8988T (cell line): ENCODE data around the gene AQP3.
"Not testable (repeated sequence)": the region's sequence is repeated elsewhere in the genome, so short reads cannot be mapped to it uniquely, and the experiment has no call there.

Source experiments
- DNase-seq: peaks from one replicate; pipeline ENCODE4 v3.0.0; 2011

Gene AQP3

GRCh38 chr9:33464045-33464636, 16.7 kb upstream of the AQP3 start:
- peak; percentile 2 for DNase-seq

GRCh38 chr9:33463151-33463550, 15.8 kb upstream of the AQP3 start:
- peak; percentile 3 for DNase-seq

- DNase-seq: no peak
Measured at GRCh38 chr9:33461492-33461891, 14.1 kb upstream of the AQP3 start.

- no peak for DNase-seq
Measured at GRCh38 chr9:33460854-33461253, 13.5 kb upstream of the AQP3 start.

- no peak for DNase-seq
Measured at GRCh38 chr9:33459115-33459514, 11.7 kb upstream of the AQP3 start.

GRCh38 chr9:33458444-33458843, 11.1 kb upstream of the AQP3 start:
- peak; percentile 57 for DNase-seq

GRCh38 chr9:33455945-33456344, 8.6 kb upstream of the AQP3 start:
- DNase-seq: no peak

- not testable (repeated sequence) for DNase-seq
Measured at GRCh38 chr9:33455456-33455855, 8.1 kb upstream of the AQP3 start.

- DNase-seq: not testable (repeated sequence)
Measured at GRCh38 chr9:33454661-33455026, 7.3 kb upstream of the AQP3 start.

- DNase-seq: no peak
Measured at GRCh38 chr9:33453999-33454660, 6.7 kb upstream of the AQP3 start.

- DNase-seq: no peak
Measured at GRCh38 chr9:33453286-33453860, 6.0 kb upstream of the AQP3 start.

GRCh38 chr9:33452828-33453271, 5.5 kb upstream of the AQP3 start:
- DNase-seq: peak; percentile 85

- DNase-seq: no peak
Measured at GRCh38 chr9:33450621-33451146, 3.3 kb upstream of the AQP3 start.

- no peak for DNase-seq
Measured at GRCh38 chr9:33449715-33450114, 2.3 kb upstream of the AQP3 start.

GRCh38 chr9:33447799-33448553, 583 bp upstream of the AQP3 start:
- no peak for DNase-seq

GRCh38 chr9:33446240-33446945, 1.0 kb downstream of the AQP3 start:
- DNase-seq: no peak

- DNase-seq: no peak
Measured at GRCh38 chr9:33445389-33446239, 1.8 kb downstream of the AQP3 start.

- no peak for DNase-seq
Measured at GRCh38 chr9:33443464-33444154, 3.8 kb downstream of the AQP3 start.

GRCh38 chr9:33443047-33443446, 4.3 kb downstream of the AQP3 start:
- DNase-seq: no peak

GRCh38 chr9:33442125-33442524, 5.3 kb downstream of the AQP3 start:
- no peak for DNase-seq

GRCh38 chr9:33440609-33441008, 6.8 kb downstream of the AQP3 start:
- DNase-seq: no peak
